Tibial artery (tissue), 4 donors: ENCODE results near the gene FARP2.

Experiments used
- DNase-seq, 2 donors: peaks; one replicate each; pipeline ENCODE4 v3.0.0-alpha.2; 2019
- H3K27ac ChIP-seq, 2 donors: fragments of 200-600 bp; sonication (generic) in 1 of 2; 1 replicate in 1 of 2; 2 replicates in 1 of 2; pipeline ENCODE4 v1.5.1; 2018 to 2019; ENCODE audit warnings: mild to moderate bottlenecking in 1 of 2
- H3K27me3 ChIP-seq, 2 donors: fragments of 200-600 bp; sonication (generic) in 1 of 2; one replicate each; pipeline versions ENCODE4 v1.5.1 to v1.6.0; 2016 to 2019
- H3K36me3 ChIP-seq, 3 donors: fragments of 200-600 bp; sonication (generic) in 2 of 3; one replicate each; pipeline ENCODE4 v1.5.1; 2016 to 2019; ENCODE audit warnings: mild to moderate bottlenecking in 2 of 3
- H3K4me1 ChIP-seq, 4 donors: fragments of 200-600 bp; sonication (generic) in 2 of 4; 1 replicate in 3 of 4; 2 replicates in 1 of 4; pipeline ENCODE4 v1.5.1; 2016 to 2019
- H3K4me3 ChIP-seq, 2 donors: fragments of 200-600 bp; sonication (generic) in 1 of 2; 1 replicate in 1 of 2; 2 replicates in 1 of 2; pipeline ENCODE4 v1.5.1; 2018 to 2019; ENCODE audit warnings: mild to moderate bottlenecking in 2 of 2
- H3K9me3 ChIP-seq, 3 donors: fragments of 200-600 bp; sonication (generic) in 1 of 3; one replicate each; pipeline ENCODE4 v1.5.1; 2016 to 2019
- CTCF ChIP-seq, 2 experiments: fragments of 200-600 bp in 1 of 2; fragments of 450-650 bp in 1 of 2; IDR thresholded peaks; one replicate each; pipeline ENCODE4 v1.5.1; 2017 to 2019; ENCODE audit warnings: antibody characterized with exemption in 2 of 2, mild to moderate bottlenecking in 1 of 2, moderate library complexity in 1 of 2
- intact Hi-C: fragments of 100-400 bp; cut with DNase I; formaldehyde crosslinking; loops from one replicate; pipeline ENCODE4 v1.15.0; 2023; ENCODE audit warnings: low total_unique reads

Gene FARP2

GRCh38 chr2:241539616-241540374 lies 183.7 kb downstream of the FARP2 start:
- H3K36me3 ChIP-seq: no peaks in the 10 kb centered on the region
- peaks cover 0 to 26% (median 17%) of the 10 kb centered on the region in 4 donors for H3K4me1 ChIP-seq
- peaks cover 0 to 55% of the 10 kb centered on the region in 2 donors for H3K27me3 ChIP-seq
- no peak overlapping the region for H3K27ac ChIP-seq
- no peaks in the 10 kb centered on the region for H3K9me3 ChIP-seq
- no peak for TF ChIP-seq CTCF (IDR thresholded peaks at IDR 0.05)
- DNase-seq: no peak
- no peak overlapping the region for H3K4me3 ChIP-seq
- intact Hi-C loops: no loop called here

- Histone ChIP-seq H3K27me3 (peaks cover 0 to 54% of the 10 kb centered on the region in 2 donors), H3K4me1 (peaks cover 0 to 26% (median 17%) of the 10 kb centered on the region in 4 donors), H3K9me3 (no peaks in the 10 kb centered on the region), H3K36me3 (no peaks in the 10 kb centered on the region), H3K27ac (no peak overlapping the region), H3K4me3 (peak overlapping the region; percentile 28 to 39)
- no peak for TF ChIP-seq CTCF (IDR thresholded peaks at IDR 0.05)
- DNase-seq: no peak
- intact Hi-C loops: no loop called here
These were observed 184.3 kb downstream of the FARP2 start for GRCh38 chr2:241540401-241540770.

GRCh38 chr2:241540771-241541561 lies 184.9 kb downstream of the FARP2 start:
- intact Hi-C loops: no loop called here
- Histone ChIP-seq H3K27me3 (peaks cover 0 to 60% of the 10 kb centered on the region in 2 donors), H3K36me3 (no peaks in the 10 kb centered on the region), H3K4me1 (peaks cover 0 to 26% (median 17%) of the 10 kb centered on the region in 4 donors), H3K9me3 (no peaks in the 10 kb centered on the region), H3K27ac (no peak overlapping the region), H3K4me3 (peak overlapping the region; percentile 28 to 39)
- no peak for DNase-seq
- TF ChIP-seq CTCF (IDR thresholded peaks at IDR 0.05): no peak

- DNase-seq: no peak
- intact Hi-C loops: no loop called here
- no peak overlapping the region for H3K27ac ChIP-seq
- H3K36me3 ChIP-seq: no peaks in the 10 kb centered on the region
- peaks cover 0 to 68% of the 10 kb centered on the region in 2 donors for H3K27me3 ChIP-seq
- no peaks in the 10 kb centered on the region for H3K9me3 ChIP-seq
- peak overlapping the region in 1 of 2 donors; percentile 39 for H3K4me3 ChIP-seq
- TF ChIP-seq CTCF (IDR thresholded peaks at IDR 0.05): no peak
- H3K4me1 ChIP-seq: peaks cover 0 to 29% (median 18%) of the 10 kb centered on the region in 4 donors
These were observed 185.6 kb downstream of the FARP2 start for GRCh38 chr2:241541564-241542277.

- Histone ChIP-seq H3K4me3 (no peak overlapping the region), H3K4me1 (peaks cover 0 to 34% (median 23%) of the 10 kb centered on the region in 4 donors), H3K9me3 (no peaks in the 10 kb centered on the region), H3K36me3 (no peaks in the 10 kb centered on the region), H3K27me3 (peaks cover 0 to 73% of the 10 kb centered on the region in 2 donors), H3K27ac (no peak overlapping the region)
- intact Hi-C loops: no loop called here
- no peak for TF ChIP-seq CTCF (IDR thresholded peaks at IDR 0.05)
- DNase-seq: no peak
These were observed 186.2 kb downstream of the FARP2 start for GRCh38 chr2:241542278-241542605.
